Measurements from ENCODE around the gene FUT2. TPM values are rescaled to one million over a fixed set of nuclear protein-coding genes. Genes with fewer than 3 reads are reported as not detected.

FUT2 gene
- total RNA-seq, 1 donor from 2014 or later: not detected

DNA sequence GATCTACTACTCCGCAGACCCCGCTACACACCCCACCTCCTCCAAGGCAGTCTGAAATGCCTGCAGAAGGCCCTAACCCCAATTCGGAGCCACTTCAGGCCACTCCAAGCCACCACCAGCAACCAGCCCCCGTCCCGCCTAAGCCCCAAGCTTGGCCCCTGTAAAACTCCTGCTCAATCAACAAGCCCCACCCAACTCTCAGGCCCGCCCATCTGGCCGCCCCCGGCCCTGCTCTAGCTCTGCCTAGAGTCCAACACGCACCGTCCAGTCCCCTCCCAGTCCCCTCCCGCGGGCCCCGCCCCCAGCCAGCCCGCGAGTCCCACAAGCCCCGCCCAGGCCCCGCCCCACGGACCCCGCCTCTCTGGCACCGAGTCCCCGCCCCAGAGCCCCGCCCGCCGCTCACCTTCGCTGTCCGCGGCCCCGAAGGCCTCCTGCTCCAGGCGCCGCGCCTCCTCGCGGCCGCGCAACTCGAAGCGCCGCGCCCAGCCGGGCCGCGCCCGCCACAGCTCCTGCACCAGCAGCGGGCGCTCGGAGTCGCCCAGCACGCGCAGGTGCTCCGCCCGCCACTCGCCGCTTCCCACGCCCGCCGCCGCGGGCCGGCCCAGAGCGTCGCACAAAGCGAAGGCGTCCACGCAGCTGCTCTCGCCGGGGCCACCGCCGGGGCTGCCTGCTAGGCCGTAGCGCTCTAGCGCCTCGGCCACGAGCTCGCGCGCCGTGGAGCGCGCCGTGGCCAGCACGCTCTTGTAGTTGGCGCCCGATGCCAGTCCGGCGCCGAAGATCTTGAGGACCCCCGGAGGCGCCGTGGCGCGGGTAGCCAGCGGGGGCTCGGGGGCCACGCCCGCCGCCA, 43.0 kb downstream of the FUT2 start:
- H3K9ac ChIP-seq (ENCODE audit: low read depth in 1 of 3, low read length in 3 of 3): peak overlapping the region; percentile 57 to 83 (median 72)
- peak overlapping the region; percentile 62 to 76 (median 72) for H3K4me3 ChIP-seq (ENCODE audit: low read length in 3 of 3)
- peak overlapping the region; percentile 79 for H3K27ac ChIP-seq (ENCODE audit: low read depth, low read length)
- H3K4me1 ChIP-seq (ENCODE audit: control insufficient read depth in 3 of 3, insufficient read depth in 3 of 3, low read length in 3 of 3): peaks cover 14 to 27% (median 25%) of the 10 kb centered on the region in 3 donors
- no peaks in the 10 kb centered on the region for H3K27me3 ChIP-seq (ENCODE audit: control insufficient read depth in 3 of 3, insufficient read depth in 3 of 3, low read length in 3 of 3)
- H3K36me3 ChIP-seq (ENCODE audit: control insufficient read depth in 3 of 3, insufficient read depth in 3 of 3, low read length in 3 of 3): no peaks in the 10 kb centered on the region
- H3K9me3 ChIP-seq (ENCODE audit: control insufficient read depth in 3 of 3, low read length in 3 of 3): no peaks in the 10 kb centered on the region

DNA sequence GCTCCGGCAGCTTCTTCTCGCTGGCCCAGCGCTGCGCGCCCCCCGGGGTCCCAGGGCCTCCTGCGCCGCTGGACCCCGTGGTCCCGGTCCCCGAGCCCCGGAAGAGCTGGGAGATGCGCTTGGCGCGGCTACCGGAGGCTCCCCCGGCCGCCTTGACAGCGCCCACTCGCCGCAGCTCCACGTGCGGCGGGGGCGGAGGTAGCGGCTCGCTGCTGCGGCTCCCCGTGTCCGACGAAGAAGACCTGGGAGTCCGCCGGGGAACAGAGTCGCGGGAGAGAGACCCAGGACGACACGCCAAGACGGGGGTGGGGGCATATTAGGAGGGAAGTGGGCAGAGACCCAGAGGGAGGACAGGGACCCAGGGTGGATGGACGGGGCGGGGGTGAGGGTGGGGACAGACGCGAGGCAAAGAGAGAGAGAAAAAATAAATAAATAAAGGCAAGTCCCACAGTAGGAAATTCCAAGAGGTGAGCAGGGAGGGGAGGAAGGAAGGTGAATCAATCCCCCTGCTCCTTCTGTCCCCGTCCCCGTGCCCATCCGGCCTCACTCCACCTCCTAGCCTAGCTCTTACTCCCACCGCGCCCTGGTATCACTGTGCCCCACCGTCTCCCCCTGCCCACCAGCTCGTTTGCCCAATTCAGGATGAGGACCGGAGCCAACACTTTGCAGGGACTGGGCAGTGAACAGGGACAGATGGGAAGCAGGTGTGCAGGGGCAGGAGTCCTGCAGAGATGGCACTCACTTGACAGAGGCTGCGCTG, 43.8 kb downstream of the FUT2 start:
- Histone ChIP-seq H3K4me3 (ENCODE audit: low read length in 3 of 3) (peak overlapping the region; percentile 57 to 76 (median 72)), H3K27ac (ENCODE audit: low read depth, low read length) (peak overlapping the region; percentile 79), H3K9me3 (ENCODE audit: control insufficient read depth in 3 of 3, low read length in 3 of 3) (no peaks in the 10 kb centered on the region), H3K36me3 (ENCODE audit: control insufficient read depth in 3 of 3, insufficient read depth in 3 of 3, low read length in 3 of 3) (no peaks in the 10 kb centered on the region), H3K9ac (ENCODE audit: low read depth in 1 of 3, low read length in 3 of 3) (peak overlapping the region; percentile 68 to 83 (median 72)), H3K27me3 (ENCODE audit: control insufficient read depth in 3 of 3, insufficient read depth in 3 of 3, low read length in 3 of 3) (no peaks in the 10 kb centered on the region), H3K4me1 (ENCODE audit: control insufficient read depth in 3 of 3, insufficient read depth in 3 of 3, low read length in 3 of 3) (peaks cover 14 to 27% (median 25%) of the 10 kb centered on the region in 3 donors)

DNA sequence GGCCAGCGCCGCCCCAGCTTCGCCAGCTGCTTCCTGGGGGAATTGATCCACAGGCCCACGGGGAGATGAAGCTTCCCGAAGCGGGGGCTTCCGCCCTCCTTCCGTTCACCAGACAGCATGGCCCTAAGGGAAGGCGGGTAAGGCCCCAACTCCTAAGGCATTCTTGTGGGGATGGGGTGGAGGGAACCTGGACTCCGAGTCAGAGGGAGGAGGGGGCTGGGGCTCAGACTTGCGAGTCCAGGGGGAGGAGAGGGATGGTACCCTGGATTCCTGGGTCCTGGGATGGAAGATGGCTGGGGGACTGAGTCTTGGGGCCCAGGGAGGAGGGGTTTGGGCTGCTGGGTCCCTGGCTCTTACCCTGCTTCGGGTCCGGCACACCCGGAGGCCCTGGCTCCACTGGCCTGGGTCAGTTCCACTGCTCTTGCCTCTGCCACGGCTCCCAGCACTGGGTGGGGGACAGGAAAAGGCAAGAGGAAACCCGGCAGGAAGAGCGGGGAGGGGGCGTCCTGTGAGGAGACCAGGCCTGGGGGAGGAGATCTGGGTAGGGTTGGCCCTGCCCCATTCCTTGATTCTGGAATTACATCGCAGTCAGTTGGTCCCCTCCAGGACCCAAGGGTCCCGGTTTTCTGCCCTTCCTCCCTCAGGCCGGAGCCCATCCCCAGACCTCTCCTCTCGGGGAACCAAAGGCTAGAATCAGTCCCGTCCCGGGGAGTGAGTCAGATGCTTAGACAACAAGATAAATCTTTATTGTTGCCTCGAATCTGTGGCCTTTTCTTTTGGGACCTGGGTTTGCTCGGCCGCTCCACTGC, 44.6 kb downstream of the FUT2 start, which contains the start of gene RASIP1:
RASIP1 (minus strand) TSS at position 447 of the 809 bp plus-strand sequence; CDS start at position 119, 328 bp downstream.
- no peaks in the 10 kb centered on the region for H3K36me3 ChIP-seq (ENCODE audit: control insufficient read depth in 3 of 3, insufficient read depth in 3 of 3, low read length in 3 of 3)
- H3K9ac ChIP-seq (ENCODE audit: low read depth in 1 of 3, low read length in 3 of 3): peak within 1 kb of the TSS; percentile 68 to 83 (median 72)
- H3K9me3 ChIP-seq (ENCODE audit: control insufficient read depth in 3 of 3, low read length in 3 of 3): no peaks in the 10 kb centered on the region

DNA sequence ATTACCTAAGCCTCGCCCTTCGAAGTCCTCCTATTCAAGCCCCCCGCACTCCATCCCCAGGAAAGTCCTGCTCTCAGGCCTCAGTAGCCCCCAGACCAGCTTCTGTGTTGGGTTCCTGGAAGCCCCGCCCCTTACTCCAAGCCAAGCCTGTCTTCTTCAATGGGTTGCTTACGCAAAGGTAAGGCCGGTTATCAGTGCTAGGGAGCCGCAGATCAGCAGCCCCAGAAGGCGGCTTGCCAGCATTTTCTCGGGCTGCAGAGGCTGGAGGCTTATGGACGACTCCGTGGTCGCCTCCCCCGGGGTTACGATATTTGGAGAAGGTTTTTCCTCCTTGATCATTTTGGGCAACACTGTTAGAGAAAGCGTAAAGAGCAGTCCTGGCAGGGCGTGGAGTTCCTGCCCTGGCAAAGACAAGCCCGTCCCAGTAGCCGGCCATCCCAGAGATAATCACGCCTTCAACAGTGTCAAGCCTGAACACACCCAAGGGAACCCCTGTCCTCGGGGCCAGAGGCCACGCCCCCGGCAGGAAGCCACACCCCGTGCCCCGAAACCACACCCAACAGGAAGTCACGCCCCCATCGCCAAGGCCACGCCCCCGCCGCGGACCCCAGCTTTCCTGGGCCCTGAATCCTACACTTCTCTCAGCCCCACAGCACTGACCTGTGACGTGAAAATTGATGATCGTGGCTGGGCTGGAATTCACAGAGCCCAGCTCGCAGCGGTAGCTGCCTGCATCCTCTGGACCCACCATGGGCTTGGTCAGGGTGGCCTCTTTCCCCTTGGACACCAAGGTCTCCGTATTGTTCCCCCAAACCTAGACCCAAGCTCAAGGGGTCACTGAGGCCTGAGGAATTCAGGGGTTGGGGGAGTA, 45.6 kb downstream of the FUT2 start:
- Histone ChIP-seq H3K4me3 (ENCODE audit: low read length in 3 of 3) (peak overlapping the region in 2 of 3 donors; percentile 3 to 49), H3K27ac (ENCODE audit: low read depth, low read length) (peak overlapping the region; percentile 79), H3K4me1 (ENCODE audit: control insufficient read depth in 3 of 3, insufficient read depth in 3 of 3, low read length in 3 of 3) (peaks cover 14 to 27% (median 25%) of the 10 kb centered on the region in 3 donors), H3K36me3 (ENCODE audit: control insufficient read depth in 3 of 3, insufficient read depth in 3 of 3, low read length in 3 of 3) (no peaks in the 10 kb centered on the region), H3K9me3 (ENCODE audit: control insufficient read depth in 3 of 3, low read length in 3 of 3) (no peaks in the 10 kb centered on the region), H3K9ac (ENCODE audit: low read depth in 1 of 3, low read length in 3 of 3) (peak overlapping the region; percentile 2 to 40 (median 23)), H3K27me3 (ENCODE audit: control insufficient read depth in 3 of 3, insufficient read depth in 3 of 3, low read length in 3 of 3) (no peaks in the 10 kb centered on the region)

More for the DNA sequence above, 44.6 kb downstream of the FUT2 start, which contains the start of gene RASIP1:
- H3K27me3 ChIP-seq (ENCODE audit: control insufficient read depth in 3 of 3, insufficient read depth in 3 of 3, low read length in 3 of 3): no peaks in the 10 kb centered on the region
- H3K4me3 ChIP-seq (ENCODE audit: low read length in 3 of 3): peak within 1 kb of the TSS; percentile 57 to 76 (median 72)
- H3K4me1 ChIP-seq (ENCODE audit: control insufficient read depth in 3 of 3, insufficient read depth in 3 of 3, low read length in 3 of 3): peaks cover 14 to 27% (median 25%) of the 10 kb centered on the region in 3 donors
- peak within 1 kb of the TSS; percentile 79 for H3K27ac ChIP-seq (ENCODE audit: low read depth, low read length)

DNA sequence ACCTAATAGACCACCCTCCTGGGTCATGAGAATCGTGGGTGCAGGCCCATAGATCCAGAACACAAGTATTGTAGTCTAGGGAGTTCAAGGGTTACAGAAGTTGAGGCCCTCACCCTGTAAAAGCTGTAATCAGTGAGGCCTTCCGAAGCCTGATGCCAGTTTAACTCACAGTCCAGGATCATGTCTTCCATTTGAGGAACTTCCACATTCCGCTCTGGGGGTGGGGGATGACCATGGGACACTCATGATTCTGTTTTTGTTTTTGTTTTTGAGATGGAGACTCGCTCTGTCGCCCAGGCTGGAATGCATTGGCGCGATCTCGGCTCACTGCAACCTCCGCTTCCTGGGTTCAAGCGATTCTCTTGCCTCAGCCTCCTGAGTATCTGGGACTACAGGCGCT, 46.3 kb downstream of the FUT2 start:
- Histone ChIP-seq H3K36me3 (ENCODE audit: control insufficient read depth in 3 of 3, insufficient read depth in 3 of 3, low read length in 3 of 3) (no peaks in the 10 kb centered on the region), H3K27me3 (ENCODE audit: control insufficient read depth in 3 of 3, insufficient read depth in 3 of 3, low read length in 3 of 3) (no peaks in the 10 kb centered on the region), H3K4me3 (ENCODE audit: low read length in 3 of 3) (no peak overlapping the region), H3K9ac (ENCODE audit: low read depth in 1 of 3, low read length in 3 of 3) (no peak overlapping the region), H3K27ac (ENCODE audit: low read depth, low read length) (peak overlapping the region; percentile 79), H3K4me1 (ENCODE audit: control insufficient read depth in 3 of 3, insufficient read depth in 3 of 3, low read length in 3 of 3) (peaks cover 14 to 30% (median 27%) of the 10 kb centered on the region in 3 donors), H3K9me3 (ENCODE audit: control insufficient read depth in 3 of 3, low read length in 3 of 3) (no peaks in the 10 kb centered on the region)

DNA sequence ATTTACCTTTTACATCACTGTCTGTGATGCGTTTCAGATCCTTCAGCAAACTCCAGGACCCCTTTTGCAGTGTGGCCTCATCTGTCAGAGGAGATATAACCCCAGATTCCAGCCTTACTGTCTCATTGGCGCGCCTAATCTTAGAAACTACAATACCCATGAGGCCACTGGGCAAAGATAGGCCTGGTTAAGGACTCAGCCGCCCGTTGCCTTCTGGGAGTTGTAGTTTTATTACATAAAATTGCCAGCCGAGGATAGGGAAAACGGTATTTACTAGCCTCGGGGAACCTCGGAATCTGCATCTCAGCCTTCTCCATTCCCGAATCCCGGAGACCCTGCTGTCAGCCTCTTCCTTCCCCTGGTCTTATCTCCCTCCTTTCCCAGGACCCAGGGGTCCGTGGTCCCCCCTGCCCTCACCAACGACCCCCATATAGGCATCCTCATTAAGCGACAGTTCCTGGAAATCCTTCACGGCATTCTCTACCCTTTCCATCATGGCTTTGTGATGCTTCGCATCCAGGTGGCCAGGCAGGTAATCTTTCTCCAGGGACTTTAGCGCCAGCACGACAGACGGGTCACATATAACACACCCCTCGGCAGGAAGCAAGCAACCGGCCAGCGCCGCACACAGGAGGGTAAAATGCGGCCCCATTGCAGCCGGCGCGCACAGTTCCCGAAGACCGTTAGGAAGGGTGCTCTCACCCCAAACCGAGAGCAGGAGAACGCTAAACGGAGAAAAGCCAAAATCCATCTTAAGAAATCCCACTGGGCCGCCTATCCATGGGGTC, 49.6 kb downstream of the FUT2 start:
- H3K27me3 ChIP-seq (ENCODE audit: control insufficient read depth in 3 of 3, insufficient read depth in 3 of 3, low read length in 3 of 3): peaks cover 0 to 2% (median 0%) of the 10 kb centered on the region in 3 donors
- H3K36me3 ChIP-seq (ENCODE audit: control insufficient read depth in 3 of 3, insufficient read depth in 3 of 3, low read length in 3 of 3): peaks cover 0 to 4% (median 0%) of the 10 kb centered on the region in 3 donors
- no peak overlapping the region for H3K27ac ChIP-seq (ENCODE audit: low read depth, low read length)
- H3K9ac ChIP-seq (ENCODE audit: low read depth in 1 of 3, low read length in 3 of 3): no peak overlapping the region
- H3K9me3 ChIP-seq (ENCODE audit: control insufficient read depth in 3 of 3, low read length in 3 of 3): no peaks in the 10 kb centered on the region
- H3K4me3 ChIP-seq (ENCODE audit: low read length in 3 of 3): no peak overlapping the region
- peaks cover 7 to 22% (median 10%) of the 10 kb centered on the region in 3 donors for H3K4me1 ChIP-seq (ENCODE audit: control insufficient read depth in 3 of 3, insufficient read depth in 3 of 3, low read length in 3 of 3)

DNA sequence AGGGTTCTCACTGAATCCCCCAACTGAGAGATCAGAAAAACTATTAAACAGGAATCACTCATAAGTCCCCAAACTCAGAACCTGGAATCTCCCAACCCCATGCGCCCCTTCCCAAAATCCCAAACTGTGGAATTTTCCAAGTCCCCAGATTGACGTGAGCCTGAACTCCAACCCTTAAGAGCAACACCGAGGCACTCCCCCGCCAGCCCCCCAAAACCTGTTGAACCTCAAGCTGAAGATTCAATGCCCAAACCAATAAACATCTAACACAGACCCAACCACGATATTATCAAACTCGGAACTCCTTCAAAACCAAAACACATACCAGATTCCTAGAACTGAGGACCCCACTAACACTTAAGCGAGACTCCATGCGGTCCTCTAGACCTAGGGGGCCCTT, 50.3 kb downstream of the FUT2 start:
- H3K27me3 ChIP-seq (ENCODE audit: control insufficient read depth in 3 of 3, insufficient read depth in 3 of 3, low read length in 3 of 3): peaks cover 0 to 8% (median 0%) of the 10 kb centered on the region in 3 donors
- no peak overlapping the region for H3K4me3 ChIP-seq (ENCODE audit: low read length in 3 of 3)
- peak overlapping the region; percentile 65 for H3K27ac ChIP-seq (ENCODE audit: low read depth, low read length)
- H3K36me3 ChIP-seq (ENCODE audit: control insufficient read depth in 3 of 3, insufficient read depth in 3 of 3, low read length in 3 of 3): peaks cover 0 to 5% (median 0%) of the 10 kb centered on the region in 3 donors
- peaks cover 7 to 22% (median 8%) of the 10 kb centered on the region in 3 donors for H3K4me1 ChIP-seq (ENCODE audit: control insufficient read depth in 3 of 3, insufficient read depth in 3 of 3, low read length in 3 of 3)
- H3K9ac ChIP-seq (ENCODE audit: low read depth in 1 of 3, low read length in 3 of 3): no peak overlapping the region
- H3K9me3 ChIP-seq (ENCODE audit: control insufficient read depth in 3 of 3, low read length in 3 of 3): no peaks in the 10 kb centered on the region

DNA sequence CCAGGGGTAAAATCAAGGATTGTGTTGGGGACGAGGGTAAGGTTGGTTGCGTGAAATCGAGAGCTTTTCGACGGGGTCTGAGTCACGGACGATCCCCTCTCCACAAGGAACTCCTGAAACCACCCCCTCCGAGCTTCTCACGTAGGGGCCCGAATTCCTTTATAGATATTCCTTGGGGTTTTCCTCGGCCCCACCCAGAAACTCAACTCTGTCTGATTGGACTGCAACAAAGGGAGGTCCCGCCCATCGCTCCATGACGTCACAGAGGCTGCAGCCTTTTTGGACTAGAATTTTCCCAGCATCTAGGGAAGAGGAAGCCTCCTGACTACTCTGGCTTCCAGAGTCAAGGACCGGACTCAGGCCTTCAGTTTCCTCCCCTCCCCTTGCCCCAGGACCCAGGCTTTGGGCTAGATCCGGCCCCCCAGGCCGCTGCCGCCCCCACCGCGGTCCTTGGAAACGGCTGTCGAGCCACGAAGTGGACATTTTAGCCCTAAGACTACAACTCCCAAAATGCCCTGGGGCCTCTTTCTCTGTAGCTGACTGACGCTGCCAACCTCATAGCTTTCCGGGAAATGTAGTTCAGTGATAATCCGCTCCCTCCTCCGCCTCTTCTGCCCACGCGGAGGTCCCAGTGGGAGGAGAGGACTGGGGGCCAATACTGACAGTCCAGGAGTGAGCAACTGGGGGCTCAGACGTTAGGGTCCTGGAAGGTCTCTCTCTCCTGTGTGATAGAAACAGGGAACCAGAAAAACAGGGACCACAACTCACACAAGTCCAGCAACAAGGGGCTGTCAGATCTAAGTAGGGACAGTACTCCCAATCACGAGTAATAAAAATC, 51.2 kb downstream of the FUT2 start, which contains the start of gene IZUMO1:
IZUMO1 (minus strand) TSS at position 172 of the 838 bp plus-strand sequence. CDS start 1,050 bp downstream, outside the sequence.
- Histone ChIP-seq H3K4me1 (ENCODE audit: control insufficient read depth in 3 of 3, insufficient read depth in 3 of 3, low read length in 3 of 3) (peaks cover under 1 to 14% (median 5%) of the 10 kb centered on the region in 3 donors), H3K27ac (ENCODE audit: low read depth, low read length) (peak within 1 kb of the TSS; percentile 65), H3K9ac (ENCODE audit: low read depth in 1 of 3, low read length in 3 of 3) (peak within 1 kb of the TSS in 2 of 3 donors; percentile 33 to 79), H3K4me3 (ENCODE audit: low read length in 3 of 3) (peak within 1 kb of the TSS; percentile 47 to 71 (median 63)), H3K36me3 (ENCODE audit: control insufficient read depth in 3 of 3, insufficient read depth in 3 of 3, low read length in 3 of 3) (peaks cover 0 to 5% (median 0%) of the 10 kb centered on the region in 3 donors), H3K27me3 (ENCODE audit: control insufficient read depth in 3 of 3, insufficient read depth in 3 of 3, low read length in 3 of 3) (peaks cover 0 to 9% (median 1%) of the 10 kb centered on the region in 3 donors), H3K9me3 (ENCODE audit: control insufficient read depth in 3 of 3, low read length in 3 of 3) (no peaks in the 10 kb centered on the region)
